Stomach smooth muscle (tissue), 2 donors: ENCODE data around the gene MAP1B.
"Not testable (repeated sequence)": the region's sequence is repeated elsewhere in the genome, so short reads cannot be mapped to it uniquely, and the experiment has no call there.

Experiments used
- H3K27ac ChIP-seq: one replicate; pipeline ENCODE4 v1.7.0; 2013; ENCODE audit warnings: mild to moderate bottlenecking, low read length, inconsistent platforms
- H3K27me3 ChIP-seq, 2 donors: one replicate each; pipeline ENCODE4 v1.7.0; 2013; ENCODE audit warnings: low read length in 2 of 2; ENCODE audit not compliant: insufficient read depth in 2 of 2, control insufficient read depth in 1 of 2
- H3K36me3 ChIP-seq, 2 donors: one replicate each; pipeline ENCODE4 v1.7.0; 2013; ENCODE audit warnings: low read length in 2 of 2; ENCODE audit not compliant: control insufficient read depth in 2 of 2, insufficient read depth in 2 of 2
- H3K4me1 ChIP-seq: one replicate; pipeline ENCODE4 v1.7.0; 2013; ENCODE audit warnings: low read length; ENCODE audit not compliant: control insufficient read depth, insufficient read depth
- H3K4me3 ChIP-seq, 2 donors: one replicate each; pipeline ENCODE4 v1.7.0; 2013; ENCODE audit warnings: low read length in 2 of 2
- H3K9ac ChIP-seq, 2 donors: one replicate each; pipeline ENCODE4 v1.7.0; 2013; ENCODE audit warnings: low read length in 2 of 2, mild to moderate bottlenecking in 1 of 2
- H3K9me3 ChIP-seq, 2 donors: one replicate each; pipeline ENCODE4 v1.7.0; 2013; ENCODE audit warnings: low read length in 2 of 2; ENCODE audit not compliant: control insufficient read depth in 2 of 2
- donor health status: healthy.
- donor health status: Pancreatic carcinoma.

Gene MAP1B

DNA sequence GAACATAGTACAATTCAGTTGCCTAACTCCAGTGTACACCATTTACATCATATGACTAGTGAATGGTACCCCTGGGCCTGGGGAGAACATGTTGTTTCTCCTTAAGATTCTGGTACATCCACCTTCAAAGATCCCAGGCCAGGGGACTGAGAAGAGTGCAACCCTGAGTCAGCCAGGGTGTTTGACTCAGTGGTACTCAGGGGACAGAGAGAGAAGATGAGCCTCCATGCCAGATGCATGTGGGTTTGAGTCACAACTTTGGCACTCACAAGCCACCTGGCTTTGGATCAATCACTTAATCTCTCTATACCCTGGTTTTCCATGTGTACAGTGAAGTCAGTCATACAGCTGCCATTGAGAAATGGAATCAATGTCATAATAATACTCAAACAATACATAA is 53.7 kb downstream of the MAP1B start:
- no peaks in the 10 kb centered on the region for H3K27me3 ChIP-seq
- no peak overlapping the region for H3K9ac ChIP-seq
- H3K4me3 ChIP-seq, result no peak overlapping the region
- peak overlapping the region; percentile 18 for H3K27ac ChIP-seq
- peaks cover 40% of the 10 kb centered on the region for H3K4me1 ChIP-seq
- H3K9me3 ChIP-seq, result no peaks in the 10 kb centered on the region
- peaks cover 0 to 2% of the 10 kb centered on the region in 2 donors for H3K36me3 ChIP-seq

DNA sequence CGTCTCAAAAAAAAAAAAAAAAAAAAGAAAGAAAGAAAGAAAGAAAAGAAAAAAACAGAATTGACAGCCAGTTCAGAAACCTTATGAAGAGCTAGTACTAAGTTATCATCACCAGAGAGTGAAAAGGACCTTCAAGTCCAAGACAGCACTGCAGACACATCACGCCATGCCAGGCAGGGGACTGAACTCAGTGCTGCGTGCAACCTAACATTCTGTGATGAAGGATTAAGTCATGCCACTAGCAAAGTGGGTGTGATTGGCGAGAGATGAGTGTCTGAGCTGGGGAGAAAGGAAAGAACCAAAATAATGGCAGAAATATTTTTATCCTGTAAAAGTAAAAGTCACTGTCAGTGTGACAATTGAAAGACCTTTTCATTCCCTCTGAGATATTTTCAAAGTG is 54.7 kb downstream of the MAP1B start:
- Histone ChIP-seq H3K4me3 (no peak overlapping the region), H3K27me3 (no peaks in the 10 kb centered on the region), H3K9me3 (no peaks in the 10 kb centered on the region), H3K27ac (no peak overlapping the region), H3K36me3 (peaks cover 0 to 2% of the 10 kb centered on the region in 2 donors), H3K9ac (no peak overlapping the region), H3K4me1 (peaks cover 40% of the 10 kb centered on the region)

DNA sequence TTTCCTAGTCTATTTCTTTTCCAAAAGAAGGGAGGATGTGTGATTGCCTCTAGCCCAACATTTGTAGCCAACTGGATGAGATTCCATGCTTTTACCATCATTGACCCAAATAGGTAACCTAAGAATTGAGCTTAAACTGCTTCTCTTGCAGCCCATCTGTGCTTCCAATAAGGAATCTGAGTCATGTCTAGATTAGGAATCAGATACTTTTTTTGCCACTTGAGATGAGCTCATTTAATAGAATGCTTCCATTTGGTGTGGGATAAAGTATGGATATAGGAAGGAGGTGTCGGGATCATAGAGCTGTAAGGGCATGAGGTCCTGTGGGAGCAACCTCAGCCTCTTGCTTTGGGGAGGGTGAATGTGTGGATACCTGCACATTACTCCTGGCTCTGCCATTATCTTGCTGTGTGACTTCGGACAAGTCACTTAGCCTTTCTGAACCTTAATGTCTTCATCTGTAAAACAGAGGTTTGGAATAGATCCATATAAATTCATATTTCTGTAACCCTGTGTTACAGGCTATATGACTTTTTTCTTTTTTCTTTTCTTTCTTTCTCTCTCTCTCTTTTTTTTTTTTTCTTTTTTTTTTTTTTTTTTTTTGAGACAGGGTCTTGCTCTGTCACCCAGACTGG is 56.2 kb downstream of the MAP1B start:
- H3K4me1 ChIP-seq, result peaks cover 31% of the 10 kb centered on the region
- no peaks in the 10 kb centered on the region for H3K9me3 ChIP-seq
- no peak overlapping the region for H3K27ac ChIP-seq
- no peaks in the 10 kb centered on the region for H3K27me3 ChIP-seq
- H3K36me3 ChIP-seq, result peaks cover 0 to 2% of the 10 kb centered on the region in 2 donors
- no peak overlapping the region for H3K4me3 ChIP-seq
- H3K9ac ChIP-seq, result no peak overlapping the region

DNA sequence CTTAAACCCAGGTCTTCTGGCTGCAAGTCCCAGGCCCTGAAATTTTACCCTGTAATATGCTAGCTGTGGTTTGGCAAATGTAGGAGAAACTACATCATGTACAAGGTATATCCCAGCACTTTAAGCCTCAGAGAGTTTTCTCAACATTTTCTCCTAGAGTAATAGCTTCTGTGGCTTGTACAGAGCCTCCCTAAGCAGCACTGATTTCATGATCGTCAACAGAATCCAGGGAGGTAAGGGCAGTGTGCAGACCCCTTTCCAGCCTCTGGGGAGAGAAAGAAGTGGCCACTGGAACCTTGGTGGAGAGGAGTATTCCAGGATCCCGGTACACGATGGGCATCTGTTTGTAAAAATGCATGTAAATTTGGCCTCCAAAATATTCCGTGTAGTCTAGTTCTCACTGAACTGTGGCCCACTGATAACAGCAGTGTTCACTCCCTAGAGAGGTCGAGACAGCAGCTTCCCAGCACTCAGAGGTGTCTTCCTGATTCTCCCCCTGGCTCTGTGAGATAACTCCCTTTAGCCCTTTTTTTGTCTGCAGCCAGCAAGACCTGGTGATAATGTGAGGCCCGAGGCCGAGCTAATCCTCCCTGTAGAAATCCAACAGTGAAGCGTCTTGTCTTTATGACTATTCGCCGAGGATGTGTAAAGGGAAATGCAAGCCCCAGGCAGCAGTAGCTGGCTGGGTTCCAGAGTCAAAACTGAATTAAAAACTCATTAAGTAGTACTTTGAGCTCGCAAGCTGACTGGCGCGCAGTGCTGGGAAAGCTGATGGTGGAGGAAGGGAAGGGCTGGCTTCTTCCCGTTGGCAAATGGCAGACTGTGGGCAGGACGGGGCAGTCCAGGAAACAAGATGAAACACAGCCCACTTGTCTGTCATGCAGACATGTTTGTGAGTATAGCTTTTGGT is 59.0 kb downstream of the MAP1B start:
- Histone ChIP-seq H3K36me3 (no peaks in the 10 kb centered on the region), H3K27ac (peak overlapping the region; percentile 62), H3K9ac (peak overlapping the region; percentile 22 to 54), H3K27me3 (no peaks in the 10 kb centered on the region), H3K4me3 (peak overlapping the region; percentile 36 to 57), H3K4me1 (peaks cover 12% of the 10 kb centered on the region), H3K9me3 (no peaks in the 10 kb centered on the region)

DNA sequence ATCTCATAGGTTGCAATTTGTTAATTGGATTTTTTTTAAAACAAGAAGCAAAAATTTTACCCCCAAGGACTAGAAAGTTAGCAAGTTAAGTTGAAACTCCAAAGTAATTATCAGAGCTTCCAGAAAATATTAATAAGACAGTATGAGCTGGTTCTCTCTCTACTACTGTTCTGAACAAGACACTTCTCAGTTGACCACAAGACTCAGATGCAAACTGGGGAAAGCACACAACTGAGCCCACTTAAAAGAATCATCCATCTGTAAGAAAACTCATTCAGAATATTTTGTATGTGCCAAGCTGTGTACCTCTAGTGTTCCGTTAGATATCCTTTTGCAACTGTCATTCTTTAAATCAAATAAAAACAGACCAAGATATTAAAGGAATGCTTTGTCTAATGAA is 60.0 kb downstream of the MAP1B start:
- Histone ChIP-seq H3K9ac (no peak overlapping the region), H3K36me3 (no peaks in the 10 kb centered on the region), H3K4me3 (no peak overlapping the region), H3K27ac (no peak overlapping the region), H3K4me1 (peaks cover 10% of the 10 kb centered on the region), H3K9me3 (no peaks in the 10 kb centered on the region), H3K27me3 (no peaks in the 10 kb centered on the region)

DNA sequence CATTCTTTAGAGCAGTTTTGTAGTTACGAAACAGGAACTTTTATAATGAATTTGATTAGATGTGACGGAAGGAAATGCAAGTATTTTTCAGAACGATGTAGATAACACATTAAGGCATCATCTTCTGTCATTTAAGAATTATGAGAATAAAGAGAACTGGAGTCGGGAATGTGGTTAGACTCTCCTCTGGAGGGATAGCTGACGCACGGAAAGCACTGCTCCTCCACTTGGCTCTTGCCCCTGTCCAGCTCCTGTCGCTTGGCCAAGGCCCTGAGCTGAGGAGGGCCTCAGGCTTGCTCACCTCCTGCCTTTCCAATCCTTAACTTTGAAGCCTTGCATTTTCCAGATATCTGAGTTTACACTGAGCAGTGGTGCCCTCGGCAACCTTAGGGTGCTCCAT is 60.5 kb downstream of the MAP1B start:
- no peaks in the 10 kb centered on the region for H3K36me3 ChIP-seq
- no peaks in the 10 kb centered on the region for H3K9me3 ChIP-seq
- H3K4me1 ChIP-seq, result peaks cover 10% of the 10 kb centered on the region
- H3K27me3 ChIP-seq, result no peaks in the 10 kb centered on the region
- no peak overlapping the region for H3K4me3 ChIP-seq
- no peak overlapping the region for H3K9ac ChIP-seq
- no peak overlapping the region for H3K27ac ChIP-seq

DNA sequence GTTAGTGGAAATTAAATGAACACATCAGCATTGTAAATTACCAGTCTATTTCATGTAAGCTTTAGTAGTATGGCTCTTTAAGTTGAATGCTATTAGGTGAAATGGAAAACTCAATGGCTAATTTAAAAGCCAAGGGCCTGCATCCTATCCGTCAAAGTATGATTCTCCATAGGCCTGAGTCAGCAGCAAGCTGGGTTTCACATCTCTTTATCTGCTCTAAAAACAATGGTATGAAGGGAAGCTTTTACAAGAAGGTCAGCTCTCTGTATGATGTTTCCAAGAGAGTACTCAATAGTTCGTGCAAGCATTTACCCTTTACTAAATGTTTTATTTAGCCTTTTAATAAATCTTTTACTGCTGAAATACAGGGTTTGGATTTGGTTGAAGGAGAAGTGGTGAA is 62.8 kb downstream of the MAP1B start:
- Histone ChIP-seq H3K9ac (no peak overlapping the region), H3K27me3 (no peaks in the 10 kb centered on the region), H3K4me3 (no peak overlapping the region), H3K36me3 (no peaks in the 10 kb centered on the region), H3K27ac (no peak overlapping the region), H3K9me3 (no peaks in the 10 kb centered on the region), H3K4me1 (peaks cover 10% of the 10 kb centered on the region)

DNA sequence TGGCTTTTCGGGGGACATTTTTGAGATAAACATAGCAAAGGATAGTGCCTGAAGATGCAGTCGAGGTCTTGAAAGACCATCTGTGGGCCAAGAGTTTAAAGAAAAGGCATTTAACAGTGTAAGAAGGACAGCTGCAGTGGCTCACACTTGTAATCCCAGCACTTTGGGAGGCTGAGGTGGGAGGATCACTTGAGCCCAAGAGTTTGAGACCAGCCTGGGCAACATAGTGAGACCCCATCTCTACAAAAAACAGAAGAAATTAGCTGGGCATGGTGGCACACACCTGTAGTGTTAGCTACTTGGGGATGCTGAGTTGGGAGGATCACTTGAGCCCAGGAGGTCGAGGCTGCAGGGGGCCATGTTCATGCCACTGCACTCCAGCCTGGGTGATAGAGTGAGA is 63.9 kb downstream of the MAP1B start:
- H3K27ac ChIP-seq, H3K27me3 ChIP-seq, H3K4me1 ChIP-seq, H3K36me3 ChIP-seq, H3K9ac ChIP-seq, H3K9me3 ChIP-seq, H3K4me3 ChIP-seq: not testable (repeated sequence)

DNA sequence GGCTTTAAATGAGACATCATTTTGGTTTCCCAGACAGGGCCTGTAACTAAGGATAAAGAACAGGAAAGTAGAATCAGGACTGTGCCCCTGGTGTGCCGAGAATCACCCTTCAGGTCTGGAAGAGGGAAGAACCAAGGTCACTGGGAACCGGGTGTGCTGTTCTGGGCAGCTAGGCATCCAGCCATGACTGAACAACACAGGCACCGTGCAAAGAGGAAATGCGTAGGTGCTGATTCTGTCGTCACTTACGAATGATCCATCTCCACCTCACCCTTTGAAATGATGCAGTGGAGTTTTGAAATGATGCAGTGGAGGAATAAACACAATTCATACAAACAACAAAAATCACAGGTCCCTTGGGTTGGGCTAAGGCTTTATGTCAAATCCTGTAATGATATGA is 64.4 kb downstream of the MAP1B start:
- Histone ChIP-seq H3K36me3 (peaks cover 0 to 5% of the 10 kb centered on the region in 2 donors), H3K27ac (no peak overlapping the region), H3K9ac (no peak overlapping the region), H3K9me3 (no peaks in the 10 kb centered on the region), H3K4me3 (no peak overlapping the region), H3K27me3 (no peaks in the 10 kb centered on the region), H3K4me1 (peaks cover 3% of the 10 kb centered on the region)

DNA sequence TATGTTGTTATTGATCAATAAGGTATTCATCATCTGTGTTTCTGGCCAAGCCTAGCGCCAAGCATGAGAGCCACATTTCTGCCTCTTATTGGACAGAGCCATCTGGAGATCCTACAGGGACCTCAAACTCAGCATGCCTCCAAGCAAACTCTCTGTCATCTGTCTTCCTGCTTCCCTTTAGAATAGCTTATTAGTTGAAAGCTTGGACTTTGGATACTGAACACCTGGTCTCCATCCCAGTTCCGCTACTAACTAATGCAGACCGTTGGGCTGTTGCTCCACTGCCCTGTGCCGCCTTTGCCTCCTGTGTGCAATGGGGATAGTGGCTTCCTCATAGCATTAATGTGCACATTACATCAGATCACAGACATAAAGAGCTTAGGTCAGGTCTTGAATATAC is 65.5 kb downstream of the MAP1B start:
- Histone ChIP-seq H3K36me3 (peaks cover 0 to 5% of the 10 kb centered on the region in 2 donors), H3K4me3 (no peak overlapping the region), H3K9ac (no peak overlapping the region), H3K9me3 (no peaks in the 10 kb centered on the region), H3K27ac (no peak overlapping the region), H3K27me3 (no peaks in the 10 kb centered on the region), H3K4me1 (no peaks in the 10 kb centered on the region)

DNA sequence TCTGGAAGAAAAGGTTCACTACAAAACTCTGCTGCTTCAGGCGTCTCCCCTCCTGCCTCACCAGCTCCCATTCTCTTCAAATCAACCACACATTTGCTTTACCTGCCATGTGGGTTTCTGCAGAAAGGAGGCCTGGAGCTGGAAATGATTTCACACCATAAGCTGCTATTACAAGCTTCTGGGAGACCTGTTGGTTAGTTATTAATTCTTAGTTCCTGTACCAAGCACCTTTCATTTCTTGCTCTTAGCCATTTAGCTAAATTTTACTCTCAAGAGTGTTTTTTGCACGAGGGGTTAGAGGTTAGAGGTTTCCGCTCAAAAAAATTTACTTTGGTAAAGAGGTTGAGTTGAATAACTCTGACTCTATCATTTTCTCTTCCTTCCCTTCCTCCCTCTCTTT is 70.3 kb downstream of the MAP1B start:
- H3K27ac ChIP-seq, result no peak overlapping the region
- no peak overlapping the region for H3K9ac ChIP-seq
- H3K27me3 ChIP-seq, result no peaks in the 10 kb centered on the region
- H3K4me1 ChIP-seq, result peaks cover 13% of the 10 kb centered on the region
- no peaks in the 10 kb centered on the region for H3K9me3 ChIP-seq
- H3K4me3 ChIP-seq, result no peak overlapping the region
- H3K36me3 ChIP-seq, result peaks cover 0 to 5% of the 10 kb centered on the region in 2 donors
